HL-60 (cell line): Measurements from ENCODE around the gene FBN1.

Experiments used
- DNase-seq, 2 experiments: peaks; one replicate each; pipeline ENCODE4 v3.0.0-alpha.2; 2010 to 2020; ENCODE audit warnings: low read depth in 1 of 2, low spot score in 1 of 2
- H3K27ac ChIP-seq: fragments of 250-450 bp; sonication (Bioruptor Pico); replicated peaks from 2 replicates; pipeline ENCODE4 v1.5.1; 2020; ENCODE audit warnings: mild to moderate bottlenecking, moderate library complexity
- H3K27me3 ChIP-seq: fragments of 250-450 bp; sonication (Bioruptor Pico); 2 replicates; pipeline ENCODE4 v1.5.1; 2021; ENCODE audit warnings: mild to moderate bottlenecking, moderate library complexity; ENCODE audit not compliant: insufficient read depth, poor library complexity, severe bottlenecking
- H3K4me3 ChIP-seq: replicated peaks from 2 replicates; pipeline ENCODE4 v1.5.1; 2011; ENCODE audit warnings: mild to moderate bottlenecking, control low read depth, low read length; ENCODE audit not compliant: insufficient read depth
- CTCF ChIP-seq: IDR thresholded peaks from one replicate; pipeline ENCODE4 v1.5.1; 2011; ENCODE audit warnings: low read length, control low read depth, inconsistent platforms; ENCODE audit not compliant: insufficient read depth
- GABPA ChIP-seq: IDR thresholded peaks from 2 replicates; pipeline ENCODE4 v1.6.1; 2012; ENCODE audit warnings: low read depth
- POLR2AphosphoS5 ChIP-seq: IDR thresholded peaks from 2 replicates; pipeline ENCODE4 v1.6.1; 2012; ENCODE audit warnings: low read depth
- SPI1 ChIP-seq: IDR thresholded peaks from 2 replicates; pipeline ENCODE4 v1.6.1; 2012; ENCODE audit warnings: low read depth, mild to moderate bottlenecking, borderline replicate concordance
- TF ChIP-seq, protein P1 (sequence below): IDR thresholded peaks from 2 replicates; pipeline ENCODE4 v1.6.1; 2012; ENCODE audit warnings: low read depth; ENCODE audit not compliant: insufficient replicate concordance

FBN1 gene

GRCh38 chr15:48653216-48653615, 7.7 kb upstream of the FBN1 start:
- Histone ChIP-seq H3K27ac (no peak overlapping the region), H3K4me3 (no peak overlapping the region), H3K27me3 (no peaks in the 10 kb centered on the region)
- DNase-seq: no peak
- TF ChIP-seq POLR2AphosphoS5 (no peak), SPI1 (no peak), GABPA (no peak)
- TF ChIP-seq, protein P1, sequence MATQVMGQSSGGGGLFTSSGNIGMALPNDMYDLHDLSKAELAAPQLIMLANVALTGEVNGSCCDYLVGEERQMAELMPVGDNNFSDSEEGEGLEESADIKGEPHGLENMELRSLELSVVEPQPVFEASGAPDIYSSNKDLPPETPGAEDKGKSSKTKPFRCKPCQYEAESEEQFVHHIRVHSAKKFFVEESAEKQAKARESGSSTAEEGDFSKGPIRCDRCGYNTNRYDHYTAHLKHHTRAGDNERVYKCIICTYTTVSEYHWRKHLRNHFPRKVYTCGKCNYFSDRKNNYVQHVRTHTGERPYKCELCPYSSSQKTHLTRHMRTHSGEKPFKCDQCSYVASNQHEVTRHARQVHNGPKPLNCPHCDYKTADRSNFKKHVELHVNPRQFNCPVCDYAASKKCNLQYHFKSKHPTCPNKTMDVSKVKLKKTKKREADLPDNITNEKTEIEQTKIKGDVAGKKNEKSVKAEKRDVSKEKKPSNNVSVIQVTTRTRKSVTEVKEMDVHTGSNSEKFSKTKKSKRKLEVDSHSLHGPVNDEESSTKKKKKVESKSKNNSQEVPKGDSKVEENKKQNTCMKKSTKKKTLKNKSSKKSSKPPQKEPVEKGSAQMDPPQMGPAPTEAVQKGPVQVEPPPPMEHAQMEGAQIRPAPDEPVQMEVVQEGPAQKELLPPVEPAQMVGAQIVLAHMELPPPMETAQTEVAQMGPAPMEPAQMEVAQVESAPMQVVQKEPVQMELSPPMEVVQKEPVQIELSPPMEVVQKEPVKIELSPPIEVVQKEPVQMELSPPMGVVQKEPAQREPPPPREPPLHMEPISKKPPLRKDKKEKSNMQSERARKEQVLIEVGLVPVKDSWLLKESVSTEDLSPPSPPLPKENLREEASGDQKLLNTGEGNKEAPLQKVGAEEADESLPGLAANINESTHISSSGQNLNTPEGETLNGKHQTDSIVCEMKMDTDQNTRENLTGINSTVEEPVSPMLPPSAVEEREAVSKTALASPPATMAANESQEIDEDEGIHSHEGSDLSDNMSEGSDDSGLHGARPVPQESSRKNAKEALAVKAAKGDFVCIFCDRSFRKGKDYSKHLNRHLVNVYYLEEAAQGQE: no peak

DNA sequence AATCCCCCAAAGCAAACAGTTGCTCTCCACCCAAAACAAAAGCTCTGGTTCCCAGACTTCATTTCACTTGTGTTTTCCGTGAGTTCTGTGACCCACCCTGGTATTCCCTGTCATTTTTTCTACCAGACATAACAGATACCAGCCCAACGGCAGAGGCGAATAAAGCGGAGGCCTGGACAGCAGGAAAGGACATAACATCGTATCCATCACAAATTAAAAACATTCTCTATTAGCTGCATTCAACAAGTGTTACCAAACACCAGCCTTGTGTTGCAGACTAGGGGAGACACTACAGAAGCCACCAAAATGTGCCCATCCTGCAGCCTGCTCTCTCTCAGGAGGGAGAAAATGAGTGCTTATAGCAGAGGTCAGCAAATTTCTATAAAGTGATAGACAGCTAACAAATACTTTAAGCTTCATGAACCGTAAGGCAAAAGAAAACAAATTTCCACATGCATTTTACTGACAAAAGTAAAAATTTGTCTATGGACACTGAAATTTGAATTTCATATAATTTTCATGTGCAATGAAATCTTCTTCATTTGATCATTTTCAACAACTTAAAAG, 7.1 kb upstream of the FBN1 start:
- TF ChIP-seq POLR2AphosphoS5: no peak
- TF ChIP-seq, protein P1: no peak
- no peak for TF ChIP-seq SPI1
- TF ChIP-seq GABPA: no peak
- no peak for TF ChIP-seq CTCF
- H3K27ac ChIP-seq: no peak overlapping the region
- H3K4me3 ChIP-seq: no peak overlapping the region
- no peak for DNase-seq
- H3K27me3 ChIP-seq: no peaks in the 10 kb centered on the region

- no peak overlapping the region for H3K4me3 ChIP-seq
- no peak overlapping the region for H3K27ac ChIP-seq
- TF ChIP-seq, protein P1: no peak
- DNase-seq: no peak
- H3K27me3 ChIP-seq: peaks cover 10% of the 10 kb centered on the region
These were observed 5.4 kb upstream of the FBN1 start for GRCh38 chr15:48650931-48651330.

DNA sequence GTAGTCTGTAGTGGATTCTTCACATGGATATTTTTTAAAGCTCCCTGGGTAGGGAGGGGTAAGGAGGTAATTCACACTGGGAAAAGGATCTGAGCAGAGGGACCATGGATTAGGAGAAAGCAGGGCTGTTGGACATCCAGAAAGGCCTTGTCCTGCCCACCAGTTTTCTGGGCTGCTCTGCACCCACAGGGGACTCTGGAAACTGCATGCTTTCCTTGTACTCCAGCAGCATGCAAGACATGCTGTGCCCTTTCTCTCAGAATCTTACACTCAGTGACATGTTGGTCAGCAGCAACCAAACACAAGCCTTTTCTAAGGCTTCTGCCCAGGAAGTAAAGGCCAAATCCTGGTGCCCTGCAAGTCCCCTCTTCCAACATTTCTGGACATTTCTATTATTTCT, 2.5 kb upstream of the FBN1 start:
- no peak for TF ChIP-seq GABPA
- TF ChIP-seq, protein P1: no peak
- no peak for TF ChIP-seq POLR2AphosphoS5
- TF ChIP-seq CTCF: no peak
- no peak for TF ChIP-seq SPI1
- no peak for DNase-seq
- H3K27me3 ChIP-seq: peaks cover 38% of the 10 kb centered on the region
- no peak overlapping the region for H3K4me3 ChIP-seq
- no peak overlapping the region for H3K27ac ChIP-seq
